Stimulated activated CD4-positive, alpha-beta T cell treated with anti-CD3 and anti-CD28 coated beads, Interleukin-4, amount 100 ng/mL, for 48 hours (primary cell): ENCODE results near the gene FUCA2.

Source experiments
- DNase-seq, 2 donors: peaks; one replicate each; pipeline ENCODE4 v3.0.0-alpha.2; 2020; ENCODE audit warnings: low read depth in 2 of 2

The FUCA2 gene

GRCh38 chr6:143510991-143511891 lies at the start of gene FUCA2:
TSS of gene FUCA2 (minus strand) at chr6:143511720. CDS start at chr6:143511634, 86 bp downstream.
- DNase-seq: peak; percentile 56 to 59

DNA sequence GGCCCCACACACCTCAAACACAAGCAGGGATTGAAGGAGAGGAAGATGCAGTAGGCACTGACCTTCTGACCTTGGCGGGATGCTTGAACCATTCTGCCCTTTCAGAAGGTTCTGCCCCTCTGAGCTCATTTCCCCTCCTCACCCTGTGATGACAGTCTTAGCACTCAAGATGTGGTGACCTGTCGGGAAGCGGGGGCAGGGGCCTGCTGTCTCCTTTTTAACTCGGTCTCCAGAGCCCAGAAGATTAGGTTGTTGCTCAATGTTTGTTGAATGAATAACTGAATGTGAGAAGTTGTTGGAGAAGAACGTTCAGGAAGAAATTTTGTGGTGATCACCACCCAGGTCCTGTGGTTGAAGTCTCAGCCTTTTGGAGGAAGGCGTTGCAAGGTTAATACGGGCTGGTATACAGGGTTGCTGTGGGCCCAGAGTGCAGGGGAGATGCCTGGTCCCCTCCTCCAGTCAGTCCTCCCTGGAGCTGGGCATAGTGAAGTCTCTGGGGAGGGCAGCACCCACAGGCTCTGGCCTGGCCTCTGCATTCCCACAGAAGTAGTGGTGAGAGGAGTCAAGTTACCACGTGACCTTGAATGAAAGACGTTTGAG lies 49.7 kb upstream of the FUCA2 start:
- DNase-seq: no peak

DNA sequence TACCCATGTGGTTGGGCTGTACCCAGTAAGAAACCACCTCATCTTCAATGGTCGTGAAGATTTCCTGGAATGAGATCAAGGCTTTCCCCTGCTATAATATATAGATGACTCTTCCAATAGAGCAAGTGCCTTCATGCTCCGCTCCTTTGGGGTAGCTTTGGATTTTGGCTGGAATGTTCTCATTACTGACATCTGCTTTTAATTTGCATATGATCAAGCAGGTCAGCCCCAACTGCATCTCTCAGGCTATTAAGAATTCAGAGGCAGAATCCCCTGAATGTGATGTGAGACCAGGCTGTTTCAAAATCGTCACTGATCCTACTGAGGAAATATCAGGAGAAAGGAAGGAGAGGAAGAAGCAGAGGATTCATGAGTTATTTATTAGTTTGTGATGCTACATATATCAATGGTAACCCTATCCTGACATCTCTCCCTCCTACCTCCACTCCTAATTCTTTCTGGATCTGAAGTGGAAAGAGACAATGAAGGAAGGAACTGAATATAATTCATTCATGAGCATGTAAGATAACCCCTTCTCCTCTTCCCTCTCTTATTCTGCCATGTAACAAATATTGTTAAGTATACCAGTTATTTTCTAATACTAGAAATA lies 47.6 kb upstream of the FUCA2 start:
- no peak for DNase-seq

GRCh38 chr6:143556529-143556928 lies 45.0 kb upstream of the FUCA2 start:
- no peak for DNase-seq

GRCh38 chr6:143555582-143555981 lies 44.1 kb upstream of the FUCA2 start:
- DNase-seq: no peak

DNA sequence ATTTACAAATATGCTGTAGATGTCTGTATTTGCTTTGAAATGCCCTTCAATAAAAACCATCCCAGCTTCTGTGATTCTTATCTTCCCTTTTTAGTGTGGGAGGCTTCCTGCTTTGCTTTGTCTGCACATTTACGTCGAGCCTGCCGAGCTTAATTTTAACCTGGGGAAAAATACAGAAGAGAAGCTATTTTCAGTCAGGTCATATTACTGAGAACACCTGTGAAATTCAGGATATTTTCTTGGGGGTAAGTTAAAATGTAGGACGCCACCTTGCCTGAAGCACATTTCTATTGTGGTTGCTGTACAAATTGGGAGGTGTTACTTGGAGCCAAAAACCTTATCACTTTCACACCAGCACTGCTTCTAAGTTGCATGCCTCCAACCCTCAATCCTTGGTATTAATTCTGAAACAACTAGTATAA lies 43.6 kb upstream of the FUCA2 start:
- no peak for DNase-seq

DNA sequence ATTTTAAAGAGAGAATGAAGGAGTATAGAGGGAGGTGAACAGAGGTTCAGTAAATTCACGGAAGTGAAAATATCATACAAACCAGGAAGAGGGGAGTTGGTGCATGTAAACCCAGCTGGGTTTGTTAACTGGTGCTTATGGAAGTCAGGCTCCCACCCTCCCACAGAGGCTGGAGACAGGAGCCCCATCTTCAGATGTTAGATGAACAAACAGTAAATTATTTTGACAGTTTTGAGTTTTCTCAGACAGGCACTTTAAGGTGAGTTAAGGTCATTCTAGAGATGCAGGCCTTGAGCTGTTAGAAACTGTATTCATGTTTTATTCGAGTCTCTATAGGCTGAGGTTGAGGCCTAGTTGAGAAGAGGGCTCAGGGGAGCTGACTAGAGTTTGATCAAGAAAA lies 41.8 kb upstream of the FUCA2 start:
- no peak for DNase-seq

- DNase-seq: no peak
Observed at GRCh38 chr6:143549949-143550268, 38.4 kb upstream of the FUCA2 start.

GRCh38 chr6:143549221-143549948 lies 37.9 kb upstream of the FUCA2 start:
- DNase-seq: peak in 1 of 2 donors; percentile 38

DNA sequence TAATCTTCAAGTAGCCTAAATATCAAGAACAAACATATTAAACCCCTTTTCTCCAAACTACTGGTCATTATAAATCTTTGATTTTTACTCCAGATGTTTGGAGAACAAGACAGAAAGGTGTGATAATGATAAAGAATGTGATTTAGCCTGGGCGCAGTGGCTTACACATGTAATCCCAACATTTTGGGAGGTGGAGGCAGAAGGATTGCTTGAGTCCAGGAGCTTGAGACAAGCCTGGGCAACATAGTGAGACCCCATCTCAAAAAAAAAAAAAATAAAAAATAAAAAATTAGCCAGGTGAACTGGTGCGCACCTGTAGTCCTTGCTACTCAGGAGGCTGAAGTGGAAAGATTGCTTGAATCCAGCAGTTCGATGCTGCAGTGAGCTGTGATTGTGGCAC lies 35.1 kb upstream of the FUCA2 start:
- no peak for DNase-seq

DNA sequence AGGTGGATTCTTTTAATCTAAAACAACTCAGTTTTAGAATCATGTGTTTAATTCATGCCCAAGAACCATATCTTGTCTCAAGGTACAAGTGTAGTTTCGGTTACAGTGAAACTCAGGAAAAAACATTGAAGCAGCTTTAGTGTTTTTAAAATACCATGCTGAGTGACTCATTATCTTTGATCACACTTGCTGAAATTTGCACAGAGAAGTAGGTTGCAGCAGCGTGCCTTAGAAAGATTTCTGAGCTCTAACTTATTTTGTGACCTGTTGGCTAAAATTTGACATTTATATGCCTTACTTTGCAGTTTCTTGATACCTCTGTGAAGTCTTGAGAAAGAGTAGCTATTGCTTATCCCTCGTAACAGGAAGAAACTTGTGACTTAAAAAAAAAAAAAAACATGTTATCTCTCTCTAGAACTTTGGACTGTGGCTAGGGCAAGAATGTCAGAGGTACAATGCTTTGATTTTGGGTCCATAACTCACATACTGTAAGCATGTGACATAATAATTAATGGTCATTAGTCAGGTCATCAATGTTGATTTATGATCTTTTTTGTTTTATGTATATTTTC lies 34.5 kb upstream of the FUCA2 start:
- DNase-seq: no peak

DNA sequence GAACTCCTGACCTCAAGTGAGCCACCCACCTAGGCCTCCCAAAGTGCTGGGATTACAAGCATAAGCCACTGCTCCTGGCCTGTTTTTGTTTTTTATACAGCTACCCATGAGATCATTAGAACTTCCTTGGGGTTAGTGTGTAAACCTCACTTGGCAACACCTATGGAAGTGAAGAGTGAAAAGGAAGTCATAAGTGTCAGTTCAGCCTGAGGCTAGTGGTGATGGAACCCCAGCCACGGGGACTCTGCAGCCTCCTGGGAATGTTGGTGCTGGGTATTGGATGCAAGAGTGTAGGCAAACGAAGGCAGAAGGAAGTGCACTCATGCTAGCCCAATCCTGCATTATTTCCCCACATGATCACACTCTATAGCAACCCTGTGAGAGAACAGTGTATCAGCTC lies 33.6 kb upstream of the FUCA2 start:
- no peak for DNase-seq

- DNase-seq: no peak
Observed at GRCh38 chr6:143544011-143544696, 32.6 kb upstream of the FUCA2 start.

DNA sequence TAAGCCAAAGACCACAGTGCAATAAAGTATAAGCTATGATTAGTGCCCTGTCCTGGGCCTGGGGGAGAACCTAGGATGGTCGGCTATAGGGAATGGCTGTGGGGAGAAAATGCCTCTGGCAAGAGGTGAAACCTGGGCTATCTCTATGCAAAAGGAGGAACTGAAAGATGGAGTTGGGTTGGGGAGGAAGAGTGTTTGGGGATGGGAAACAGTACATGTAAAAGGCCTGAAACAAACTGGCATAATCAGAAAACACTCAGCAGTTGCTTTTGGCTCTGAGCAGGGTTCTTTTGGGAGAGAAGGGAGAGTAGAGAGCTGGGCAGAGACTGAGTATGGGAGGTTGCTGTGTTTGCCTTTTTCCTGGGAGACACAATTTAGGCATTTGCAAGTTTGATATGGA lies 31.9 kb upstream of the FUCA2 start:
- no peak for DNase-seq

GRCh38 chr6:143542888-143543287 lies 31.4 kb upstream of the FUCA2 start:
- DNase-seq: no peak

GRCh38 chr6:143540192-143540591 lies 28.7 kb upstream of the FUCA2 start:
- DNase-seq: no peak

- no peak for DNase-seq
Observed at GRCh38 chr6:143539734-143540133, 28.2 kb upstream of the FUCA2 start.

GRCh38 chr6:143539106-143539505 lies 27.6 kb upstream of the FUCA2 start:
- DNase-seq: no peak

- no peak for DNase-seq
Observed at GRCh38 chr6:143538374-143538773, 26.9 kb upstream of the FUCA2 start.

GRCh38 chr6:143536866-143537691 lies 25.6 kb upstream of the FUCA2 start:
- DNase-seq: peak; percentile 49 to 55
